Left lung (tissue), 10 donors: ENCODE results near the gene BLMH. TPM values are rescaled to one million over a fixed set of nuclear protein-coding genes. Genes with fewer than 3 reads are reported as not detected.

Experiments used
- ATAC-seq: fragments of 200-7000 bp; cut with Tn5 transposase; one replicate; pipeline ENCODE4 v1.9.1; 2020; ENCODE audit warnings: moderate library complexity
- DNase-seq, 4 donors: peaks; one replicate each; pipeline ENCODE4 v3.0.0-alpha.2; 2013 to 2020
- H3K27ac ChIP-seq, 2 donors: fragments of 200-600 bp; sonication (generic) in 1 of 2; one replicate each; pipeline versions ENCODE4 v1.5.0 to v1.8.0; 2020 to 2021
- H3K27me3 ChIP-seq, 2 donors: fragments of 200-600 bp; sonication (generic) in 1 of 2; one replicate each; pipeline versions ENCODE4 v1.5.0 to v1.8.0; 2020 to 2021
- H3K36me3 ChIP-seq, 2 donors: fragments of 200-600 bp; sonication (generic) in 1 of 2; one replicate each; pipeline versions ENCODE4 v1.5.0 to v1.8.0; 2020 to 2021
- H3K4me1 ChIP-seq, 2 donors: fragments of 200-600 bp; one replicate each; pipeline ENCODE4 v1.8.0; 2021
- H3K4me3 ChIP-seq, 2 donors: fragments of 200-600 bp; sonication (generic) in 1 of 2; one replicate each; pipeline versions ENCODE4 v1.5.0 to v1.8.0; 2020 to 2021; ENCODE audit warnings: mild to moderate bottlenecking in 1 of 2
- H3K9me3 ChIP-seq, 2 donors: fragments of 200-600 bp; sonication (generic) in 1 of 2; one replicate each; pipeline versions ENCODE4 v1.5.0 to v1.8.0; 2020 to 2021
- CTCF ChIP-seq, 2 donors: fragments of 200-600 bp; sonication (generic) in 1 of 2; IDR thresholded peaks; one replicate each; pipeline versions ENCODE4 v1.5.0 to v1.8.0; 2021; ENCODE audit warnings: antibody characterized with exemption in 2 of 2
- intact Hi-C, 2 donors: fragments of 100-400 bp; cut with DNase I; formaldehyde crosslinking; loops; one replicate each; pipeline versions ENCODE4 v1.11.2 to v1.14.2; 2022
- polyA plus RNA-seq, 6 donors: library from polyadenylated mRNA; unstranded; fragments of 120-200 nt; gene quantifications; one replicate each; pipeline ENCODE4 v1.2.1, GENCODE V29; 2013; ENCODE audit not compliant: insufficient read length in 6 of 6
- total RNA-seq, 2 donors: library from RNA; stranded (reverse); fragmentation: NEBNext Ultra II Directional; extraction: Animal tissue kit (Norgen Biotek cat#: 25700); gene quantifications; one replicate each; pipeline ENCODE4 v1.2.1, GENCODE V29; 2021
- donor health status: DM: no; HTN: yes; CAD: no.
- donor health status: DM: no; HTN: no; CAD: no.

Gene BLMH
- total and polyA plus RNA-seq, 8 donors, result 30.0 to 77.3 (median 68.8) TPM

GRCh38 chr17:30321314-30321713 lies 29.6 kb upstream of the BLMH start:
- ATAC-seq (no peak), DNase-seq (no peak)
- Histone ChIP-seq H3K27ac (no peak overlapping the region), H3K9me3 (no peaks in the 10 kb centered on the region), H3K36me3 (no peaks in the 10 kb centered on the region), H3K4me1 (peaks cover 0 to 18% of the 10 kb centered on the region in 2 donors), H3K27me3 (no peaks in the 10 kb centered on the region), H3K4me3 (no peak overlapping the region)
- intact Hi-C loops, result no loop called here
- TF ChIP-seq CTCF (IDR thresholded peaks at IDR 0.05), result no peak

DNA sequence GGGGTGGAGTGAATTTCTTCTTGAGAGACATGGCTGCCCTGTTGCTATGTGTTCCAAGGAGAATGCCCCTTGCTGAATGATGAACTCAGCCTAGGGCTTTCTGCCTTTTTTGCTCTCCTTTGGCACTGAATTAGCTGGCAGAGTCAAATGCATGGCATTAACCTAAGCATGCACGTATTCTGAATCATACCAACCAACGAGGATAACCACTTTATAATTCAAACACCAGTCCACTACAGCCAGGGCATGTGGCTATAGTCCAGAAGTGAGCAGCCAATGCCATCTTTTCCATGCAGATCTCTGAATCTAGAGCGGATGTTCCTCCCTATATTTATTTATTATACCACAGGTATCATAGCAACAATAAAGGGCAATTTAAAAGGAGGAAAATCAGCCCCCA lies 26.4 kb upstream of the BLMH start:
- Histone ChIP-seq H3K4me1 (peaks cover 0 to 7% of the 10 kb centered on the region in 2 donors), H3K27ac (no peak overlapping the region), H3K9me3 (no peaks in the 10 kb centered on the region), H3K27me3 (no peaks in the 10 kb centered on the region), H3K36me3 (no peaks in the 10 kb centered on the region), H3K4me3 (no peak overlapping the region)
- no peak for DNase-seq
- no peak for TF ChIP-seq CTCF (IDR thresholded peaks at IDR 0.05)
- no peak for ATAC-seq
- intact Hi-C loops, result no loop called here

- Histone ChIP-seq H3K27me3 (no peaks in the 10 kb centered on the region), H3K9me3 (no peaks in the 10 kb centered on the region), H3K4me1 (peaks cover 0 to 4% of the 10 kb centered on the region in 2 donors), H3K4me3 (no peak overlapping the region), H3K27ac (no peak overlapping the region), H3K36me3 (no peaks in the 10 kb centered on the region)
- DNase-seq (no peak), ATAC-seq (no peak)
- intact Hi-C loops, result no loop called here
- TF ChIP-seq CTCF (IDR thresholded peaks at IDR 0.05), result no peak
These were observed 25.0 kb upstream of the BLMH start for GRCh38 chr17:30316736-30317135.

GRCh38 chr17:30315106-30315505 lies 23.4 kb upstream of the BLMH start:
- Histone ChIP-seq H3K27ac (no peak overlapping the region), H3K4me1 (peaks cover 0 to 4% of the 10 kb centered on the region in 2 donors), H3K9me3 (no peaks in the 10 kb centered on the region), H3K27me3 (no peaks in the 10 kb centered on the region), H3K36me3 (no peaks in the 10 kb centered on the region), H3K4me3 (no peak overlapping the region)
- no peak for ATAC-seq
- DNase-seq, result no peak
- no peak for TF ChIP-seq CTCF (IDR thresholded peaks at IDR 0.05)
- intact Hi-C loops, result no loop called here

- no peaks in the 10 kb centered on the region for H3K27me3 ChIP-seq
- ATAC-seq (no peak), DNase-seq (no peak)
- H3K4me1 ChIP-seq, result peaks cover 0 to 4% of the 10 kb centered on the region in 2 donors
- no peak overlapping the region for H3K4me3 ChIP-seq
- no peaks in the 10 kb centered on the region for H3K9me3 ChIP-seq
- TF ChIP-seq CTCF (IDR thresholded peaks at IDR 0.05), result no peak
- intact Hi-C loops, result no loop called here
- H3K27ac ChIP-seq, result no peak overlapping the region
- H3K36me3 ChIP-seq, result no peaks in the 10 kb centered on the region
These were observed 22.7 kb upstream of the BLMH start for GRCh38 chr17:30314474-30314873.
